GM10266 (cell line): ENCODE results near the gene APBA1.
"Not testable (repeated sequence)": the region's sequence is repeated elsewhere in the genome, so short reads cannot be mapped to it uniquely, and the experiment has no call there.

Source experiments
- DNase-seq: peaks from one replicate; pipeline ENCODE4 v3.0.0; 2012; ENCODE audit errors: extremely low spot score
- TF ChIP-seq, protein P1 (sequence below): IDR thresholded peaks from 2 replicates; pipeline ENCODE4 v1.5.1; 2012; ENCODE audit warnings: mild to moderate bottlenecking, low read depth; ENCODE audit not compliant: control insufficient read depth, insufficient read depth; ENCODE audit errors: missing control alignments

Gene APBA1

DNA sequence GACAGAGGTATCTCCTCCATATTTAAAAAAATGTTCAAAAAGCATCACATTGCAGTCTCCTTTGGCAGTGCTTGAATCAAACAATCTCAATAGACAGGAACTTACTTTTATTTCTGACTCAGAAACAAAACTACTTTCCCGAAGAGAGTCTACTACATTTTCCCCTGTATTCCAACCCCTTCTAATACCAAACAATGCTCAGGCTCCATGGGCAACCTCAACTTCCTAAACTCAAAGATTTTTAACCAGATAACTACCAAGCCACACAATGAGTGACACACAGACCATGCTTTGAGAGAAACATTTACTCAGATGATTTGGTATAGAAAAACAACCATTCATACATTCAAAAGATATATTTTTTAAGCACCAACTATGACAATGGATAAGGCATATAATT lies 70.5 kb downstream of the APBA1 start:
- TF ChIP-seq, protein P1, sequence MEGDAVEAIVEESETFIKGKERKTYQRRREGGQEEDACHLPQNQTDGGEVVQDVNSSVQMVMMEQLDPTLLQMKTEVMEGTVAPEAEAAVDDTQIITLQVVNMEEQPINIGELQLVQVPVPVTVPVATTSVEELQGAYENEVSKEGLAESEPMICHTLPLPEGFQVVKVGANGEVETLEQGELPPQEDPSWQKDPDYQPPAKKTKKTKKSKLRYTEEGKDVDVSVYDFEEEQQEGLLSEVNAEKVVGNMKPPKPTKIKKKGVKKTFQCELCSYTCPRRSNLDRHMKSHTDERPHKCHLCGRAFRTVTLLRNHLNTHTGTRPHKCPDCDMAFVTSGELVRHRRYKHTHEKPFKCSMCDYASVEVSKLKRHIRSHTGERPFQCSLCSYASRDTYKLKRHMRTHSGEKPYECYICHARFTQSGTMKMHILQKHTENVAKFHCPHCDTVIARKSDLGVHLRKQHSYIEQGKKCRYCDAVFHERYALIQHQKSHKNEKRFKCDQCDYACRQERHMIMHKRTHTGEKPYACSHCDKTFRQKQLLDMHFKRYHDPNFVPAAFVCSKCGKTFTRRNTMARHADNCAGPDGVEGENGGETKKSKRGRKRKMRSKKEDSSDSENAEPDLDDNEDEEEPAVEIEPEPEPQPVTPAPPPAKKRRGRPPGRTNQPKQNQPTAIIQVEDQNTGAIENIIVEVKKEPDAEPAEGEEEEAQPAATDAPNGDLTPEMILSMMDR = no peak
- no peak for DNase-seq

- no peak for DNase-seq
- TF ChIP-seq, protein P1 = no peak
Measured at GRCh38 chr9:69600314-69601047, 71.7 kb downstream of the APBA1 start.

DNA sequence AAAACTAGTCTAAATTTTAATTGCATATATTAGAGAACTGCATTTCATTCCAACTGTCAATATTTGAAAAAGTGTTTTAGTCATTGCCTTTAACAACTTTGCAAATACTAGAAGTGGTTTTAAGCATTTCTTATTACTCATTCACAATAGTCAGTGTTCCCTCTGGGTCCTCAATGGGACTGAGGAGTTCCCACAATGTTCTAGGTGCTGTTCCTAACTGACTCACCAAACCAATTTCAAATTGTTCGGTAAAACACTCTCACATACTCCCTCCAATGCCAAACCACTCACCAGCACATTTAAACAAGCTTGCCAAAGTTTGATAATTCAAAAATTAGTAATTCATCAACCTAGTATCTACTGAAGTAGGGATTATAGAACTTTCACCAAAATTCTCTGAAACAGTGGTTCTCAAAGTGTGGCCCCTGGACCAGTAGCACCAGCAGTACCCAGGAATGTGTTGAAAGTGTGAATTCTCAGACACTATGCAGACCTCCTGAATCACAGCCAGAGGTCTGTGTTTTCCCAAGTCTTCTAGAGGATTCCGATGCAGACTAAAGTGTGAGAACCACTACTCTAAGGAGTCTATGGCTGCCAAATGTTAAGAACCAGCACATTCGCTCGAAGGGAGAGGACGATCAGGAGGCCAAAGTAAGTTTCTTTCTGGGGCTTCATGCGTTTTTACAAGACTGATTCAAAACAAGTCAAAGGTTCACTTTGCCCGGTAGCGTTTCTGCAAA lies 72.8 kb downstream of the APBA1 start:
- TF ChIP-seq, protein P1 = no peak
- no peak for DNase-seq

DNA sequence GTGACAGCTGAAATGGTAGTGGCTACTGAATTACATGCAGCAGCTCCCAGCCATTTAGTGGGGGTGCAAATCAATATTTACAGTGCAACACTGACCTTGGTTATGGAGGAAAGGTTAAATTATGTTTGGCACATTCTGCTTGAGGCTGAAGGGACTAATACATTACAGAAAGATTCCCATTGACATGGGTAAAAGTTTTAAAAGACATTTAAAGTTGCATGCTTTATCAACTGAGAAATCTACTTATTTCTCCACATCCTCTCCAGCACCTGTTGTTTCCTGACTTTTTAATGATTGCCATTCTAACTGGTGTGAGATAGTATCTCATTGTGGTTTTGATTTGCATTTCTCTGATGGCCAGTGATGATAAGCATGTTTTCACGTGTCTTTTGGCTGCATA lies 75.3 kb downstream of the APBA1 start:
- not testable (repeated sequence) for DNase-seq

- DNase-seq = no peak
- TF ChIP-seq, protein P1 = no peak
Measured at GRCh38 chr9:69594180-69594579, 78.0 kb downstream of the APBA1 start.

- TF ChIP-seq, protein P1 = no peak
- DNase-seq = no peak
Measured at GRCh38 chr9:69593756-69594155, 78.4 kb downstream of the APBA1 start.

DNA sequence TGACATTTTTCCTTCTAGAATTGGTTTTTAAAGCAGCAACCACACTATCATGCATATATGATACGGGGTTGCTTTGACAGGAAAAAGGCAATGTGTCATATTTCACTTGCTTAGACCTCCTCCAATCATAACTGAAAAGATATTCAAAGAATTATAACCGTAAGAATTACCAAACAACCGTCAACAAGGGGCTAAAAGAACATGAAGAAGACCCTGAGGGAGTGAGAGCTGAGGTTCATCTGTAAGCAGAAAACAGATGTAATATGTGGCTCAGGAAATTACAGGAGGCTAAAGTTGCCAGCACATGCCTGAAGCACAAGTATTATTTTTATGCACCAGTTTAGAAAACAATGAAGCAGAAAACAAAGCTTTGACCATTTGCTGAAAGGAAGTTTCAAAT lies 78.9 kb downstream of the APBA1 start:
- TF ChIP-seq, protein P1 = no peak
- no peak for DNase-seq
